Lung microvascular endothelial cell (primary cell): ENCODE results near the gene NTN4. TPM values are rescaled to one million over a fixed set of nuclear protein-coding genes. Genes with fewer than 3 reads are reported as not detected.
"Not testable (repeated sequence)": the region's sequence is repeated elsewhere in the genome, so short reads cannot be mapped to it uniquely, and the experiment has no call there.

Experiments
- DNase-seq, 2 donors: peaks; one replicate each; pipeline versions ENCODE4 v3.0.0 to v3.0.0-alpha.2; 2010; ENCODE audit warnings: low read depth in 2 of 2
- total RNA-seq: library from RNA; depleted of rRNA; stranded (reverse); fragments of >200 nt; gene quantifications from 2 replicates; pipeline ENCODE4 v1.2.1, GENCODE V29; 2014

Gene NTN4
- 216 and 678 TPM in 2 replicates for total RNA-seq

- DNase-seq: peak; percentile 65 to 81
Measured at GRCh38 chr12:95790033-95790916, at the start of gene NTN4. NTN4 (minus strand) TSS chr12:95790764; CDS start chr12:95790309, 455 bp downstream.

- DNase-seq: peak; percentile 7 to 58
Measured at GRCh38 chr12:95838125-95838524, 47.6 kb upstream of the NTN4 start.

GRCh38 chr12:95837240-95838038, 46.9 kb upstream of the NTN4 start:
- DNase-seq: no peak

- DNase-seq: no peak
Measured at GRCh38 chr12:95836630-95837239, 46.2 kb upstream of the NTN4 start.

GRCh38 chr12:95836185-95836609, 45.6 kb upstream of the NTN4 start:
- DNase-seq: peak in 1 of 2 donors; percentile 83

- DNase-seq: no peak
Measured at GRCh38 chr12:95834572-95834971, 44.0 kb upstream of the NTN4 start.

GRCh38 chr12:95830335-95831089, 39.9 kb upstream of the NTN4 start:
- no peak for DNase-seq

GRCh38 chr12:95829395-95829794, 38.8 kb upstream of the NTN4 start:
- peak in 1 of 2 donors; percentile 49 for DNase-seq

- DNase-seq: peak; percentile 74 to 82
Measured at GRCh38 chr12:95820096-95820703, 29.6 kb upstream of the NTN4 start.

GRCh38 chr12:95815632-95816212, 25.2 kb upstream of the NTN4 start:
- peak; percentile 69 to 70 for DNase-seq

GRCh38 chr12:95812155-95812554, 21.6 kb upstream of the NTN4 start:
- not testable (repeated sequence) for DNase-seq

- no peak for DNase-seq
Measured at GRCh38 chr12:95810411-95810810, 19.8 kb upstream of the NTN4 start.

- peak in 1 of 2 donors; percentile 75 for DNase-seq
Measured at GRCh38 chr12:95809000-95809680, 18.6 kb upstream of the NTN4 start.

- peak in 1 of 2 donors; percentile 51 for DNase-seq
Measured at GRCh38 chr12:95808146-95808545, 17.6 kb upstream of the NTN4 start.

- DNase-seq: peak; percentile 42 to 98
Measured at GRCh38 chr12:95805864-95806671, 15.5 kb upstream of the NTN4 start.

GRCh38 chr12:95804291-95804690, 13.7 kb upstream of the NTN4 start:
- DNase-seq: no peak

- no peak for DNase-seq
Measured at GRCh38 chr12:95803817-95804216, 13.3 kb upstream of the NTN4 start.

- DNase-seq: peak in 1 of 2 donors; percentile 97
Measured at GRCh38 chr12:95802482-95803270, 12.1 kb upstream of the NTN4 start.
